Adrenal gland (tissue), 12 donors: ENCODE data around the gene MYO10. TPM values are rescaled to one million over a fixed set of nuclear protein-coding genes. Genes with fewer than 3 reads are reported as not detected.
"Not testable (repeated sequence)": the region's sequence is repeated elsewhere in the genome, so short reads cannot be mapped to it uniquely, and the experiment has no call there.

ENCODE experiments used
- DNase-seq, 7 donors: peaks; one replicate each; pipeline ENCODE4 v3.0.0-alpha.2; 2019 to 2020
- H3K27ac ChIP-seq, 5 donors: fragments of 200-600 bp; sonication (generic) in 4 of 5; 1 replicate in 3 of 5; 2 replicates in 2 of 5; pipeline versions ENCODE4 v1.5.1 to v1.8.0; 2016 to 2020; ENCODE audit warnings: mild to moderate bottlenecking in 1 of 5
- H3K27me3 ChIP-seq: fragments of 200-600 bp; 2 replicates; pipeline ENCODE4 v1.8.0; 2021
- H3K36me3 ChIP-seq, 2 donors: fragments of 200-600 bp; replicated peaks in 1 of 2; 1 replicate in 1 of 2; 2 replicates in 1 of 2; pipeline versions ENCODE4 v1.5.1 to v1.8.0; 2018 to 2022
- H3K4me1 ChIP-seq, 2 donors: fragments of 200-600 bp; replicated peaks in 1 of 2; 1 replicate in 1 of 2; 2 replicates in 1 of 2; pipeline versions ENCODE4 v1.5.1 to v1.8.0; 2018 to 2021
- H3K4me3 ChIP-seq, 4 donors: fragments of 200-600 bp; sonication (generic) in 3 of 4; one replicate each; pipeline ENCODE4 v1.5.1; 2016 to 2018
- H3K9me3 ChIP-seq, 3 donors: fragments of 200-600 bp; sonication (generic) in 1 of 3; replicated peaks in 1 of 3; 1 replicate in 2 of 3; 2 replicates in 1 of 3; pipeline versions ENCODE4 v1.5.1 to v1.8.0; 2016 to 2021
- POLR2A ChIP-seq, 2 donors: fragments of 450-650 bp; IDR thresholded peaks; one replicate each; pipeline ENCODE4 v1.6.1; 2017; ENCODE audit warnings: antibody characterized with exemption in 2 of 2, mild to moderate bottlenecking in 2 of 2, moderate library complexity in 1 of 2
- WGBS, 4 donors: extraction: QIAGEN DNeasy Blood & Tissue Kit in 2 of 4; methylation state at CpG; one replicate each; pipeline versions ENCODE4 v1.1.5 to v1.1.7; 2013 to 2017; 5-methylcytosine and 5-hydroxymethylcytosine counted together
- intact Hi-C, 2 donors: fragments of 100-400 bp; cut with DNase I; formaldehyde crosslinking; loops; one replicate each; pipeline versions ENCODE4 v1.14.1 to v1.15.0; 2022 to 2023
- polyA plus RNA-seq, 3 donors: library from polyadenylated mRNA; stranded (reverse); fragments of 200-250 nt in 2 of 3; fragments of 350-450 nt in 1 of 3; fragmentation: Illumina TruSeq in 1 of 3; extraction: RNeasy Lipid Tissue Mini Kit (QIAGEN cat#74804) in 1 of 3; gene quantifications; one replicate each; pipeline ENCODE4 v1.2.3, GENCODE V29; 2013 to 2014
- total RNA-seq, 9 donors: library from RNA; depleted of rRNA in 4 of 9; stranded (reverse); fragments of >200 nt in 4 of 9; fragments of 120-200 nt in 1 of 9; fragmentation: NEBNext Ultra II Directional in 1 of 9; extraction: Animal tissue kit (Norgen Biotek cat#: 25700) in 1 of 9; gene quantifications; one replicate each; pipeline versions ENCODE4 v1.1.0 to v1.2.4, GENCODE V29; 2013 to 2023
- TF ChIP-seq, protein P1 (sequence below), 6 experiments: fragments of 450-650 bp in 4 of 6; fragments of 200-600 bp in 2 of 6; sonication (generic) in 1 of 6; IDR thresholded peaks; 1 replicate in 5 of 6; 2 replicates in 1 of 6; pipeline versions ENCODE4 v1.5.1 to v1.8.0; 2016 to 2021; ENCODE audit warnings: antibody characterized with exemption in 6 of 6, mild to moderate bottlenecking in 2 of 6, moderate library complexity in 1 of 6
- donor health status: healthy with polysubstance abuse.
- donor health status: Bipolar disorder and iron deficiency.
- donor health status: DM: yes; HTN: yes; CAD: no.
- donor health status: DM: no; HTN: no; CAD: no.
- donor health status: DM: no; HTN: no; CAD: no.
- donor health status: DM: yes; HTN: yes; CAD: no.

Gene MYO10
- total and polyA plus RNA-seq, 12 donors, result 2.2 to 38.9 (median 10.5) TPM

DNA sequence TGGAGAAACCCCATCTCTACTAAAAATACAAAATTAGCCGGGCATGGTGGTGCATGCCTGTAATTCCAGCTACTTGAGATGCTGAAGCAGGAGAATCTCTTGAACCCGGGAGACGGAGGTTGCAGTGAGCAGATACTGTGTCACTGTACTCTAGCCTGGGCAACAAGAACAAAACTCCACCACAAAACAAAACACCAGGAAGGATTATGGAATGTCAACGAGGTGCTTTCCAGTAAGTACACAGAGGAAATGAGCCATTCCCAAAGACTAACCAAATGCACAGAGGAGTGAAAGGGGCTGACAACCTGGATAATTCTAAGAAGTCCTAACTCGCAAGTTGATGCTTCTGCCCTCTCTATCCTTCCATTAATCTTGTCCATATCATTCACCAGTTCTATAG, 193.2 kb downstream of the MYO10 start:
- TF ChIP-seq POLR2A (IDR thresholded peaks at IDR 0.05), result no peak
- TF ChIP-seq, protein P1, sequence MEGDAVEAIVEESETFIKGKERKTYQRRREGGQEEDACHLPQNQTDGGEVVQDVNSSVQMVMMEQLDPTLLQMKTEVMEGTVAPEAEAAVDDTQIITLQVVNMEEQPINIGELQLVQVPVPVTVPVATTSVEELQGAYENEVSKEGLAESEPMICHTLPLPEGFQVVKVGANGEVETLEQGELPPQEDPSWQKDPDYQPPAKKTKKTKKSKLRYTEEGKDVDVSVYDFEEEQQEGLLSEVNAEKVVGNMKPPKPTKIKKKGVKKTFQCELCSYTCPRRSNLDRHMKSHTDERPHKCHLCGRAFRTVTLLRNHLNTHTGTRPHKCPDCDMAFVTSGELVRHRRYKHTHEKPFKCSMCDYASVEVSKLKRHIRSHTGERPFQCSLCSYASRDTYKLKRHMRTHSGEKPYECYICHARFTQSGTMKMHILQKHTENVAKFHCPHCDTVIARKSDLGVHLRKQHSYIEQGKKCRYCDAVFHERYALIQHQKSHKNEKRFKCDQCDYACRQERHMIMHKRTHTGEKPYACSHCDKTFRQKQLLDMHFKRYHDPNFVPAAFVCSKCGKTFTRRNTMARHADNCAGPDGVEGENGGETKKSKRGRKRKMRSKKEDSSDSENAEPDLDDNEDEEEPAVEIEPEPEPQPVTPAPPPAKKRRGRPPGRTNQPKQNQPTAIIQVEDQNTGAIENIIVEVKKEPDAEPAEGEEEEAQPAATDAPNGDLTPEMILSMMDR (IDR thresholded peaks at IDR 0.05), result no peak
- H3K4me3 ChIP-seq, result no peak overlapping the region
- H3K4me1 ChIP-seq, result no peaks in the 10 kb centered on the region
- no peaks in the 10 kb centered on the region for H3K36me3 ChIP-seq
- no peaks in the 10 kb centered on the region for H3K27me3 ChIP-seq
- H3K27ac ChIP-seq, result no peak overlapping the region
- 80 to 88% (median 86%) methylated on average over 5 of the region's 5 CpGs for WGBS, 4 donors
- intact Hi-C loops, result no loop called here
- no peaks in the 10 kb centered on the region for H3K9me3 ChIP-seq
- DNase-seq, result no peak

DNA sequence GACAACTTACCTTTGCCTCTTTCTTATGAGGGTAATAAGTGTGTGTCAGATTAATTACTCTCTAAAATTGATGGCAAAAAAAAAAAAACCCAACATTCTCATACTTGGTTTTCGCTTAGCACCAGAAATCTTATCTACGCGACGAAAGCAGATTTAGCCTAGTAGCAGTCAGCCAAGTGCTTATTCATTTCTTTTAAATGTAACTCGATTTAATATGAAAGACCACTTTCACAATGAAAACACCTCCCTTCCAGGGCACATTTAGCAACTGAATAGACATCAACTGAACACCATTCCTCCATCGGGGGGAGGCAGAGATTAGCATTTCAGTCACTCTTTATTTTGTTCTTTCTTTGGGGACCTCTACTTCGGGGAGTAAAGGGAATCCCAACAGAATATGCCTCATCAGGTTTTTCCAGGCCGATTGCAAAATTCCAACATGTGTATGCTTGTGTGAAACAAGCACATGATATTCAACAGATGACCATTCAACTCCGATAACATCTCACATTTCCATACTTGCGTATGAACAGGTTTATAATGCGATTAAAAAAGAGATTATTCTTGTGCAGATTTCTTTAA, 195.2 kb downstream of the MYO10 start:
- H3K27ac ChIP-seq, result no peak overlapping the region
- H3K4me3 ChIP-seq, result no peak overlapping the region
- no peaks in the 10 kb centered on the region for H3K9me3 ChIP-seq
- H3K4me1 ChIP-seq, result no peaks in the 10 kb centered on the region
- H3K27me3 ChIP-seq, result no peaks in the 10 kb centered on the region
- no peaks in the 10 kb centered on the region for H3K36me3 ChIP-seq
- no peak for DNase-seq
- no peak for TF ChIP-seq POLR2A (IDR thresholded peaks at IDR 0.05)
- TF ChIP-seq, protein P1 (IDR thresholded peaks at IDR 0.05), result no peak
- intact Hi-C loops, result no loop called here
- WGBS, 4 donors, result 64 to 69% (median 68%) methylated on average over 11 of the region's 11 CpGs

DNA sequence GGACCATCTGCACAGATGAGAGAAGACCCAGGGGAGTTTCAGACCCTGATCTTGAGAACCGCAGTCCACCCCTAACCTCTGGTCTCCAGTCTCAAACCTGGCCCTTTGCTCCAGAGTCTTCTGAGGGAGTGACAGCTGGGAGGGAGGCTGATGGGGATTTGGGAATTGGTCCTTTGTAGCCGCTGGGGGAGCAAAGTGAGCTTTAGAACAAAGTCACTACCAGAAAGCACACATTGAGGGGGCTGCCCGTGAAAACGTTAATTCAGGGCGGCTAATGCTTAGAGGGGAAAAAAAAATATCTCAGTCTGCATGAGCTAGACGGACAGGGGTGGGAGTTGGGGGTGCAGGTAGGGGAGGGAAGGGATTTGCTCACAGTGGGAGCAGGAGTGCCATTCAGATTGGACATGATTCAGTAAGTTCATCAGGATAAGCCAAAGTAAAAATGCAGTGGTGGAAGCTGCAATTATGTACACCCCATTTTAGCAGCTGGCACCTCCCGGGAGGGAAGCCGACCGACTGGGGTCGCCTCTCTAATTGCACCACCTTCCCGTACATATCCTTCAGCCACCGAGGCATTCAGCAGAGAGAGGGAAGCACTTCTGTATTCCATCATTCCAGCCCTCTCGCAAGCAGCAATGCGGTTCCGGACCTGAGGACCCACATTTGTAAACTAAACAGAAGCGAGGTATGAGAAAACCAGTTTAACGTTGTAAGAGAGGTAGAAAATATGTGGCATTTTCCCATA, 195.8 kb downstream of the MYO10 start:
- no peaks in the 10 kb centered on the region for H3K36me3 ChIP-seq
- no peaks in the 10 kb centered on the region for H3K9me3 ChIP-seq
- no peak overlapping the region for H3K27ac ChIP-seq
- no peak overlapping the region for H3K4me3 ChIP-seq
- intact Hi-C loops, result no loop called here
- DNase-seq, result no peak
- no peaks in the 10 kb centered on the region for H3K27me3 ChIP-seq
- WGBS, 4 donors, result 72 to 77% (median 74%) methylated on average over 14 to 17 of the region's 17 CpGs
- TF ChIP-seq, protein P1 (IDR thresholded peaks at IDR 0.05), result no peak
- TF ChIP-seq POLR2A (IDR thresholded peaks at IDR 0.05), result no peak
- H3K4me1 ChIP-seq, result no peaks in the 10 kb centered on the region

DNA sequence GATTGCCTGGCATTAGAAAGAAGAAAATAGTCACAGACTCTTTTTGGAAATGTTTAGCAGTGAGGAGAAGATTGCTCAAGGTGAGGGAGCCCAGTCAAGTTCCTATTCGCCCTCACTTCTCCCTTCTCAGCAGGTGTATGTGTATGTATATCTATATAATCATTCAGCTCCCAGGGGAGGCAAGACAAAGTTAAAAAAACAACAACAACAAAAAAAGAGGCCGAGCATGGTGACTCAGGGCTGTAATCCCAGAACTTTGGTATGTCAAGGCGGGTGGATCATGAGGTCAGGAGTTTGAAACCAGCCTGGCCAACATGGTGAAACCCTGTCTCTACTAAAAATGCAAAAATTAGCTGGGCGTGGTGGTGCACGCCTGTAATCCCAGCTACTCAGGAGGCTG, 197.7 kb downstream of the MYO10 start:
- 84 to 90% (median 89%) methylated on average over 5 of the region's 5 CpGs for WGBS, 4 donors
- H3K27ac ChIP-seq, DNase-seq, H3K27me3 ChIP-seq, H3K4me1 ChIP-seq, intact Hi-C loops, H3K36me3 ChIP-seq, H3K9me3 ChIP-seq, H3K4me3 ChIP-seq: not testable (repeated sequence)
